HepG2 (cell line): ENCODE results near the gene EXOSC6. TPM values are rescaled to one million over a fixed set of nuclear protein-coding genes. Genes with fewer than 3 reads are reported as not detected.

ENCODE experiments used
- ATF2 ChIP-seq: sonication (generic); formaldehyde crosslinking; IDR thresholded peaks from 2 replicates; pipeline ENCODE4 v1.4.0; 2020; ENCODE audit warnings: missing genetic modification reagents
- ATF3 ChIP-seq: sonication (generic); formaldehyde crosslinking; IDR thresholded peaks from 2 replicates; pipeline ENCODE4 v1.4.0; 2020; ENCODE audit warnings: missing genetic modification reagents
- EP300 ChIP-seq, 3 experiments: sonication (generic) in 1 of 3; formaldehyde crosslinking in 1 of 3; IDR thresholded peaks; 2 replicates each; pipeline versions ENCODE4 v1.5.1 to v1.6.1; 2011 to 2020; ENCODE audit warnings: low read depth in 2 of 3, low read length in 2 of 3, borderline replicate concordance in 1 of 3, improper control_type of control experiment in 1 of 3, mild to moderate bottlenecking in 1 of 3, missing genetic modification reagents in 1 of 3, moderate library complexity in 1 of 3
- FOXO1 ChIP-seq: sonication (generic); formaldehyde crosslinking; IDR thresholded peaks from 2 replicates; pipeline ENCODE4 v1.4.0; 2020; ENCODE audit warnings: missing genetic modification reagents
- HMG20A ChIP-seq: IDR thresholded peaks from 2 replicates; pipeline ENCODE4 v1.6.1; 2016; ENCODE audit warnings: borderline replicate concordance
- HNRNPH1 ChIP-seq: fragments of 200-400 bp; formaldehyde crosslinking; optimal IDR thresholded peaks from 2 replicates; pipeline ENCODE3; 2017; ENCODE audit warnings: mild to moderate bottlenecking, low read depth, low read length
- KLF11 ChIP-seq: IDR thresholded peaks from 2 replicates; pipeline ENCODE4 v1.6.1; 2016; ENCODE audit warnings: missing compliant biosample characterization
- KMT2B ChIP-seq: IDR thresholded peaks from 2 replicates; pipeline ENCODE4 v1.6.1; 2016; ENCODE audit warnings: missing genetic modification reagents, missing compliant biosample characterization
- MYNN ChIP-seq: sonication (generic); formaldehyde crosslinking; IDR thresholded peaks from 2 replicates; pipeline ENCODE4 v1.4.0; 2020; ENCODE audit warnings: mild to moderate bottlenecking, low read depth, missing genetic modification reagents
- PHF21A ChIP-seq: sonication (generic); formaldehyde crosslinking; IDR thresholded peaks from 2 replicates; pipeline ENCODE4 v1.5.0; 2020; ENCODE audit warnings: mild to moderate bottlenecking, missing genetic modification reagents
- PLRG1 ChIP-seq: fragments of 450-650 bp; conservative IDR thresholded peaks from 2 replicates; pipeline ENCODE4 v1.6.1; 2016
- PRMT3 ChIP-seq: sonication (generic); formaldehyde crosslinking; IDR thresholded peaks from 2 replicates; pipeline ENCODE4 v1.8.1; 2022; ENCODE audit warnings: low read depth, mild to moderate bottlenecking, moderate library complexity, missing genetic modification reagents, borderline replicate concordance
- TCF7L2 ChIP-seq: IDR thresholded peaks from 2 replicates; pipeline ENCODE4 v1.6.1; 2011; ENCODE audit warnings: mild to moderate bottlenecking, low read depth, low read length, moderate library complexity
- ZBTB7A ChIP-seq: sonication (generic); formaldehyde crosslinking; IDR thresholded peaks from 2 replicates; pipeline ENCODE4 v1.8.0; 2022; ENCODE audit warnings: mild to moderate bottlenecking, missing genetic modification reagents
- ZNF180 ChIP-seq: sonication (generic); formaldehyde crosslinking; IDR thresholded peaks from 2 replicates; pipeline ENCODE4 v1.4.0; 2020; ENCODE audit warnings: low read depth, missing genetic modification reagents, borderline replicate concordance
- ZNF235 ChIP-seq: sonication (generic); formaldehyde crosslinking; IDR thresholded peaks from 2 replicates; pipeline ENCODE4 v1.8.1; 2023; ENCODE audit warnings: mild to moderate bottlenecking, missing genetic modification reagents, borderline replicate concordance
- ZNF33A ChIP-seq: sonication (generic); formaldehyde crosslinking; IDR thresholded peaks from 2 replicates; pipeline ENCODE4 v1.5.1; 2020; ENCODE audit warnings: missing genetic modification reagents, mild to moderate bottlenecking, moderate library complexity, borderline replicate concordance
- ZNF33B ChIP-seq: sonication (generic); formaldehyde crosslinking; IDR thresholded peaks from 2 replicates; pipeline ENCODE4 v1.5.1; 2020; ENCODE audit warnings: mild to moderate bottlenecking, missing genetic modification reagents
- ZNF598 ChIP-seq: sonication (generic); formaldehyde crosslinking; IDR thresholded peaks from 2 replicates; pipeline ENCODE4 v1.5.1; 2020; ENCODE audit warnings: mild to moderate bottlenecking, missing genetic modification reagents, borderline replicate concordance
- ZNF660 ChIP-seq: sonication (generic); formaldehyde crosslinking; IDR thresholded peaks from 2 replicates; pipeline ENCODE4 v1.5.1; 2020; ENCODE audit warnings: mild to moderate bottlenecking, low read depth, missing genetic modification reagents, borderline replicate concordance
- ZNF674 ChIP-seq: sonication (generic); formaldehyde crosslinking; IDR thresholded peaks from 2 replicates; pipeline ENCODE4 v1.5.0; 2020; ENCODE audit warnings: low read depth, mild to moderate bottlenecking, missing genetic modification reagents
- ZNF749 ChIP-seq: sonication (generic); formaldehyde crosslinking; IDR thresholded peaks from 2 replicates; pipeline ENCODE4 v1.8.0; 2022; ENCODE audit warnings: mild to moderate bottlenecking, missing genetic modification reagents, moderate library complexity, borderline replicate concordance
- ZSCAN22 ChIP-seq: sonication (generic); formaldehyde crosslinking; IDR thresholded peaks from 2 replicates; pipeline ENCODE4 v1.4.0; 2020; ENCODE audit warnings: mild to moderate bottlenecking, missing genetic modification reagents
- ZSCAN29 ChIP-seq: sonication (generic); formaldehyde crosslinking; conservative IDR thresholded peaks from 2 replicates; pipeline ENCODE4 v1.4.0; 2020; ENCODE audit warnings: mild to moderate bottlenecking, missing genetic modification reagents
- polyA plus RNA-seq, 8 experiments: library from polyadenylated mRNA; depleted of rRNA in 3 of 8; stranded (reverse) in 7 of 8; unstranded in 1 of 8; fragments of >200 nt; fragmentation: Illumina TruSeq in 4 of 8; extraction: Trizol in 4 of 8; gene quantifications; 2 replicates each; pipeline versions ENCODE4 v1.2.1 to v1.2.3, GENCODE V29; 2011 to 2016; ENCODE audit warnings: low read depth in 4 of 8, missing spikeins in 1 of 8, mixed read lengths in 1 of 8; ENCODE audit not compliant: insufficient read depth in 1 of 8
- total RNA-seq, 5 experiments: library from RNA; depleted of rRNA; stranded (reverse); fragments of >200 nt; fragmentation: Illumina TruSeq; extraction: Trizol; gene quantifications; 2 replicates each; pipeline ENCODE4 v1.2.3, GENCODE V29; 2016; ENCODE audit warnings: low read depth in 1 of 5
- TF ChIP-seq, protein P1 (sequence below): sonication (generic); formaldehyde crosslinking; IDR thresholded peaks from 2 replicates; pipeline ENCODE4 v1.4.0; 2020; ENCODE audit warnings: missing genetic modification reagents
- TF ChIP-seq, protein P2 (sequence below): sonication (generic); formaldehyde crosslinking; IDR thresholded peaks from 2 replicates; pipeline ENCODE4 v1.8.0; 2022; ENCODE audit warnings: mild to moderate bottlenecking, missing genetic modification reagents, moderate library complexity

Gene EXOSC6
- total and polyA plus RNA-seq, 2 of the 13 experiments (the other 11 are each of a cell fraction or from before 2014, with no cell fraction given): 13.1 to 39.9 TPM

- TF ChIP-seq HNRNPH1: peak; percentile 79
- TF ChIP-seq KLF11 (CRISPR knock-in tag): peak; percentile 94
- TF ChIP-seq, protein P1, sequence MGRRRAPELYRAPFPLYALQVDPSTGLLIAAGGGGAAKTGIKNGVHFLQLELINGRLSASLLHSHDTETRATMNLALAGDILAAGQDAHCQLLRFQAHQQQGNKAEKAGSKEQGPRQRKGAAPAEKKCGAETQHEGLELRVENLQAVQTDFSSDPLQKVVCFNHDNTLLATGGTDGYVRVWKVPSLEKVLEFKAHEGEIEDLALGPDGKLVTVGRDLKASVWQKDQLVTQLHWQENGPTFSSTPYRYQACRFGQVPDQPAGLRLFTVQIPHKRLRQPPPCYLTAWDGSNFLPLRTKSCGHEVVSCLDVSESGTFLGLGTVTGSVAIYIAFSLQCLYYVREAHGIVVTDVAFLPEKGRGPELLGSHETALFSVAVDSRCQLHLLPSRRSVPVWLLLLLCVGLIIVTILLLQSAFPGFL (CRISPR knock-in tag): no peak
- TF ChIP-seq ZNF33A: peak; percentile 94; the same call in 1 of the 2 replicates
- TF ChIP-seq KMT2B (CRISPR knock-in tag): peak; percentile 91
- TF ChIP-seq PHF21A (CRISPR knock-in tag): peak; percentile 78
- no peak for TF ChIP-seq ZNF660 (CRISPR knock-in tag)
- TF ChIP-seq, protein P2, sequence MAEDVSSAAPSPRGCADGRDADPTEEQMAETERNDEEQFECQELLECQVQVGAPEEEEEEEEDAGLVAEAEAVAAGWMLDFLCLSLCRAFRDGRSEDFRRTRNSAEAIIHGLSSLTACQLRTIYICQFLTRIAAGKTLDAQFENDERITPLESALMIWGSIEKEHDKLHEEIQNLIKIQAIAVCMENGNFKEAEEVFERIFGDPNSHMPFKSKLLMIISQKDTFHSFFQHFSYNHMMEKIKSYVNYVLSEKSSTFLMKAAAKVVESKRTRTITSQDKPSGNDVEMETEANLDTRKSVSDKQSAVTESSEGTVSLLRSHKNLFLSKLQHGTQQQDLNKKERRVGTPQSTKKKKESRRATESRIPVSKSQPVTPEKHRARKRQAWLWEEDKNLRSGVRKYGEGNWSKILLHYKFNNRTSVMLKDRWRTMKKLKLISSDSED (CRISPR knock-in tag): 0 out of 2 replicates have a peak, but pooled peaks have one; percentile 75
- TF ChIP-seq ZNF33B (CRISPR knock-in tag): peak; percentile 93; the same call in 1 of the 2 replicates
- TF ChIP-seq TCF7L2: no peak
- TF ChIP-seq ZNF674 (CRISPR knock-in tag): 0 out of 2 replicates have a peak, but pooled peaks have one; percentile 69
- TF ChIP-seq HMG20A (CRISPR knock-in tag): peak; percentile 46; the same call in 1 of the 2 replicates
- peak; percentile 96; the same call in 1 of the 2 replicates for TF ChIP-seq ZNF749
- peak; percentile 90 for TF ChIP-seq ATF2 (CRISPR knock-in tag)
- no peak for TF ChIP-seq PLRG1
- TF ChIP-seq ZNF598 (CRISPR knock-in tag): peak; percentile 82; the same call in 1 of the 2 replicates
- TF ChIP-seq EP300 (IDR thresholded peaks at IDR 0.05; ENCODE audit: low read depth in 2 of 2, low read length in 2 of 2): peak; percentile 55 to 59
- peak; percentile 56; the same call in 1 of the 2 replicates for TF ChIP-seq EP300 (CRISPR knock-in tag; IDR thresholded peaks at IDR 0.05; ENCODE audit: borderline replicate concordance)
- TF ChIP-seq PRMT3: no peak; the same call in 1 of the 2 replicates
- TF ChIP-seq FOXO1 (CRISPR knock-in tag): peak; percentile 94
- TF ChIP-seq ZBTB7A (CRISPR knock-in tag): no peak; the same call in 1 of the 2 replicates
- TF ChIP-seq ZSCAN29 (CRISPR knock-in tag): peak; percentile 81
- TF ChIP-seq ATF3 (CRISPR knock-in tag): peak; percentile 74
- TF ChIP-seq ZNF235 (CRISPR knock-in tag): peak; percentile 5; the same call in 1 of the 2 replicates
- peak; percentile 79; the same call in 1 of the 2 replicates for TF ChIP-seq MYNN (CRISPR knock-in tag)
- no peak for TF ChIP-seq ZSCAN22 (CRISPR knock-in tag)
- no peak for TF ChIP-seq ZNF180
These were observed at the start of gene EXOSC6 (continued) for GRCh38 chr16:70251629-70252354.
